NOMO-1 treated with DMSO at 0.1 percent for 48 hours (cell line): Measurements from ENCODE around the gene TRIM32.

Experiments used
- DNase-seq: peaks from one replicate; lab custom pipeline; 2025; ENCODE audit not compliant: unreplicated experiment; lab: John Stamatoyannopoulos, UW

TRIM32 gene

GRCh38 chr9:116687074-116687753, at the start of gene TRIM32:
Gene TRIM32, plus strand, starts transcription at chr9:116687305. Its CDS starts 10,438 bp downstream, at chr9:116697743.
- DNase-seq, result peak; percentile 79

- no peak for DNase-seq
These were observed 47.8 kb upstream of the TRIM32 start for GRCh38 chr9:116639251-116639741.

GRCh38 chr9:116641292-116642059, 45.6 kb upstream of the TRIM32 start:
- no peak for DNase-seq

GRCh38 chr9:116643691-116644090, 43.4 kb upstream of the TRIM32 start:
- no peak for DNase-seq

- no peak for DNase-seq
These were observed 42.9 kb upstream of the TRIM32 start for GRCh38 chr9:116644091-116644688.

GRCh38 chr9:116646661-116647514, 40.2 kb upstream of the TRIM32 start:
- peak; percentile 15 for DNase-seq

GRCh38 chr9:116647515-116647809, 39.6 kb upstream of the TRIM32 start:
- DNase-seq, result no peak

- no peak for DNase-seq
These were observed 33.6 kb upstream of the TRIM32 start for GRCh38 chr9:116653348-116654058.

- DNase-seq, result no peak
These were observed 33.1 kb upstream of the TRIM32 start for GRCh38 chr9:116654059-116654355.

- no peak for DNase-seq
These were observed 30.6 kb upstream of the TRIM32 start for GRCh38 chr9:116656501-116656971.

GRCh38 chr9:116656977-116657376, 30.1 kb upstream of the TRIM32 start:
- DNase-seq, result no peak

- DNase-seq, result no peak
These were observed 28.8 kb upstream of the TRIM32 start for GRCh38 chr9:116658265-116658664.

GRCh38 chr9:116661037-116661954, 25.8 kb upstream of the TRIM32 start:
- peak; percentile 64 for DNase-seq

GRCh38 chr9:116662646-116663310, 24.3 kb upstream of the TRIM32 start:
- no peak for DNase-seq

GRCh38 chr9:116663581-116663980, 23.5 kb upstream of the TRIM32 start:
- no peak for DNase-seq

- no peak for DNase-seq
These were observed 18.0 kb upstream of the TRIM32 start for GRCh38 chr9:116668970-116669695.

GRCh38 chr9:116671605-116672004, 15.5 kb upstream of the TRIM32 start:
- peak; percentile 38 for DNase-seq

GRCh38 chr9:116673375-116673774, 13.7 kb upstream of the TRIM32 start:
- DNase-seq, result no peak
